Sigmoid colon (tissue), 7 donors: ENCODE results near the gene CCDC177. TPM values are rescaled to one million over a fixed set of nuclear protein-coding genes. Genes with fewer than 3 reads are reported as not detected.
A peak's percentile ranks its signal among the peaks of the same experiment; 100 is the strongest.

Experiments
- DNase-seq: peaks from one replicate; pipeline ENCODE4 v3.0.0-alpha.2; 2019
- H3K27ac ChIP-seq, 4 donors: fragments of 200-600 bp; sonication (generic); one replicate each; pipeline ENCODE4 v1.5.1; 2016 to 2019; ENCODE audit warnings: mild to moderate bottlenecking in 1 of 4
- H3K27me3 ChIP-seq, 3 donors: fragments of 200-600 bp; sonication (generic); one replicate each; pipeline ENCODE4 v1.5.1; 2019; ENCODE audit warnings: mild to moderate bottlenecking in 1 of 3
- H3K36me3 ChIP-seq, 4 donors: fragments of 200-600 bp; sonication (generic); one replicate each; pipeline ENCODE4 v1.5.1; 2016 to 2019
- H3K4me1 ChIP-seq, 4 donors: fragments of 200-600 bp; sonication (generic); one replicate each; pipeline ENCODE4 v1.5.1; 2017 to 2019
- H3K4me3 ChIP-seq, 4 donors: fragments of 200-600 bp; sonication (generic); one replicate each; pipeline ENCODE4 v1.5.1; 2017 to 2019; ENCODE audit warnings: mild to moderate bottlenecking in 2 of 4, moderate library complexity in 1 of 4
- H3K9me3 ChIP-seq, 4 donors: fragments of 200-600 bp in 3 of 4; sonication (generic) in 3 of 4; one replicate each; pipeline versions ENCODE4 v1.5.1 to v1.6.1; 2013 to 2019
- CTCF ChIP-seq, 4 experiments: fragments of 450-650 bp in 3 of 4; fragments of 200-600 bp in 1 of 4; IDR thresholded peaks; one replicate each; pipeline ENCODE4 v1.5.1; 2016 to 2019; ENCODE audit warnings: antibody characterized with exemption in 4 of 4, mild to moderate bottlenecking in 3 of 4, moderate library complexity in 2 of 4
- EP300 ChIP-seq, 4 donors: sonication (generic); formaldehyde crosslinking; IDR thresholded peaks; one replicate each; pipeline ENCODE4 v1.6.1; 2017; ENCODE audit warnings: antibody characterized with exemption in 4 of 4
- POLR2A ChIP-seq, 2 donors: fragments of 450-650 bp; IDR thresholded peaks; one replicate each; pipeline ENCODE4 v1.6.1; 2016; ENCODE audit warnings: antibody characterized with exemption in 2 of 2, mild to moderate bottlenecking in 2 of 2, moderate library complexity in 2 of 2
- POLR2AphosphoS5 ChIP-seq, 4 donors: sonication (generic); formaldehyde crosslinking; IDR thresholded peaks; one replicate each; pipeline ENCODE4 v1.6.1; 2017; ENCODE audit warnings: antibody characterized with exemption in 4 of 4
- WGBS, 2 donors: extraction: QIAGEN DNeasy Blood & Tissue Kit; methylation state at CpG; one replicate each; pipeline ENCODE4 v1.1.7; 2013; 5-methylcytosine and 5-hydroxymethylcytosine counted together
- intact Hi-C: fragments of 100-400 bp; cut with DNase I; formaldehyde crosslinking; loops from one replicate; pipeline ENCODE4 v1.15.1; 2023
- polyA plus RNA-seq, 3 donors: library from polyadenylated mRNA; stranded (reverse); fragments of 200-250 nt; gene quantifications; one replicate each; pipeline ENCODE4 v1.2.3, GENCODE V29; 2013
- total RNA-seq, 4 donors: library from RNA; depleted of rRNA; stranded (reverse); fragments of >200 nt; gene quantifications; one replicate each; pipeline ENCODE4 v1.1.0, GENCODE V29; 2016
- donor health status: healthy with polysubstance abuse.
- donor health status: Bipolar disorder and iron deficiency.
- donor health status: healthy.

Gene CCDC177
- total and polyA plus RNA-seq, 7 donors = not detected

- TF ChIP-seq POLR2AphosphoS5 (IDR thresholded peaks at IDR 0.05) (no peak), CTCF (IDR thresholded peaks at IDR 0.05) (no peak), EP300 (IDR thresholded peaks at IDR 0.05) (no peak), POLR2A (IDR thresholded peaks at IDR 0.05) (no peak)
- no peak for DNase-seq
- intact Hi-C loops = loop anchor here (5.0 kb wide), 1 partner anchor 333 kb away; no protein-coding TSS in a partner anchor
- Histone ChIP-seq H3K27me3 (peaks cover 37 to 76% (median 56%) of the 10 kb centered on the region in 3 donors), H3K36me3 (no peaks in the 10 kb centered on the region), H3K9me3 (no peaks in the 10 kb centered on the region), H3K27ac (no peak overlapping the region), H3K4me3 (no peak overlapping the region), H3K4me1 (peaks cover 0 to 38% (median 36%) of the 10 kb centered on the region in 4 donors)
- 33 to 45% methylated on average over 5 of the region's 5 CpGs for WGBS, 2 donors
These were observed 254 bp upstream of the CCDC177 start for GRCh38 chr14:69574954-69575295.

GRCh38 chr14:69573831-69574262 lies 824 bp downstream of the CCDC177 start:
- no peak for DNase-seq
- Histone ChIP-seq H3K36me3 (no peaks in the 10 kb centered on the region), H3K4me3 (peak overlapping the region in 1 of 4 donors; percentile 46), H3K27ac (no peak overlapping the region), H3K27me3 (peaks cover 37 to 87% (median 67%) of the 10 kb centered on the region in 3 donors), H3K4me1 (peaks cover 0 to 38% (median 36%) of the 10 kb centered on the region in 4 donors), H3K9me3 (no peaks in the 10 kb centered on the region)
- no peak for TF ChIP-seq EP300 (IDR thresholded peaks at IDR 0.05)
- TF ChIP-seq POLR2AphosphoS5 (IDR thresholded peaks at IDR 0.05) = no peak
- no peak for TF ChIP-seq POLR2A (IDR thresholded peaks at IDR 0.05)
- no peak for TF ChIP-seq CTCF (IDR thresholded peaks at IDR 0.05)
- intact Hi-C loops = loop anchor here (5.0 kb wide), 1 partner anchor 332 kb away; no protein-coding TSS in a partner anchor
- 7 to 9% methylated on average over 15 of the region's 15 CpGs for WGBS, 2 donors

GRCh38 chr14:69573205-69573830 lies 1.4 kb downstream of the CCDC177 start:
- 21 to 40% methylated on average over 51 of the region's 51 CpGs for WGBS, 2 donors
- Histone ChIP-seq H3K36me3 (no peaks in the 10 kb centered on the region), H3K4me3 (peak overlapping the region in 2 of 4 donors; percentile 13 to 46), H3K27me3 (peaks cover 37 to 92% (median 70%) of the 10 kb centered on the region in 3 donors), H3K27ac (no peak overlapping the region), H3K4me1 (peaks cover 0 to 38% (median 36%) of the 10 kb centered on the region in 4 donors), H3K9me3 (no peaks in the 10 kb centered on the region)
- no peak for DNase-seq
- TF ChIP-seq EP300 (IDR thresholded peaks at IDR 0.05) (no peak), CTCF (IDR thresholded peaks at IDR 0.05) (no peak), POLR2A (IDR thresholded peaks at IDR 0.05) (no peak), POLR2AphosphoS5 (IDR thresholded peaks at IDR 0.05) (no peak)
- intact Hi-C loops = loop anchor here (5.0 kb wide), 1 partner anchor 331 kb away; no protein-coding TSS in a partner anchor

- 20 to 43% methylated on average over 40 of the region's 40 CpGs for WGBS, 2 donors
- H3K36me3 ChIP-seq = no peaks in the 10 kb centered on the region
- no peaks in the 10 kb centered on the region for H3K9me3 ChIP-seq
- intact Hi-C loops = loop anchor here (5.0 kb wide), 1 partner anchor 330 kb away; no protein-coding TSS in a partner anchor
- peaks cover 37 to 97% (median 76%) of the 10 kb centered on the region in 3 donors for H3K27me3 ChIP-seq
- peaks cover 0 to 38% (median 36%) of the 10 kb centered on the region in 4 donors for H3K4me1 ChIP-seq
- no peak for DNase-seq
- peak overlapping the region in 2 of 4 donors; percentile 46 to 48 for H3K4me3 ChIP-seq
- H3K27ac ChIP-seq = no peak overlapping the region
- no peak for TF ChIP-seq EP300 (IDR thresholded peaks at IDR 0.05)
- no peak for TF ChIP-seq POLR2A (IDR thresholded peaks at IDR 0.05)
- no peak for TF ChIP-seq POLR2AphosphoS5 (IDR thresholded peaks at IDR 0.05)
- no peak for TF ChIP-seq CTCF (IDR thresholded peaks at IDR 0.05)
These were observed 1.9 kb downstream of the CCDC177 start for GRCh38 chr14:69572841-69573135.
